Raji (cell line): ENCODE results near the gene KRTAP9-4.

ENCODE experiments used
- POLR2A ChIP-seq: IDR thresholded peaks from 2 replicates; pipeline ENCODE4 v1.6.1; 2011; ENCODE audit warnings: low read depth, low read length, control low read depth; ENCODE audit not compliant: insufficient read depth

The KRTAP9-4 gene

GRCh38 chr17:41298458-41299135 lies 49.1 kb downstream of the KRTAP9-4 start:
- no peak for TF ChIP-seq POLR2A
